GM12864 (cell line): ENCODE results near the gene HP1BP3.

ENCODE experiments used
- DNase-seq: peaks from one replicate; pipeline ENCODE4 v3.0.0-alpha.2; 2011; ENCODE audit warnings: low read depth
- H3K4me3 ChIP-seq: 2 replicates; pipeline ENCODE4 v1.5.1; 2011; ENCODE audit warnings: mild to moderate bottlenecking, low read depth, low read length, control low read depth
- TF ChIP-seq, protein P1 (sequence below): IDR thresholded peaks from 2 replicates; pipeline ENCODE4 v1.5.1; 2011; ENCODE audit warnings: low read depth, mild to moderate bottlenecking, moderate library complexity, low read length, control low read depth, inconsistent platforms; ENCODE audit errors: missing control alignments

Gene HP1BP3

DNA sequence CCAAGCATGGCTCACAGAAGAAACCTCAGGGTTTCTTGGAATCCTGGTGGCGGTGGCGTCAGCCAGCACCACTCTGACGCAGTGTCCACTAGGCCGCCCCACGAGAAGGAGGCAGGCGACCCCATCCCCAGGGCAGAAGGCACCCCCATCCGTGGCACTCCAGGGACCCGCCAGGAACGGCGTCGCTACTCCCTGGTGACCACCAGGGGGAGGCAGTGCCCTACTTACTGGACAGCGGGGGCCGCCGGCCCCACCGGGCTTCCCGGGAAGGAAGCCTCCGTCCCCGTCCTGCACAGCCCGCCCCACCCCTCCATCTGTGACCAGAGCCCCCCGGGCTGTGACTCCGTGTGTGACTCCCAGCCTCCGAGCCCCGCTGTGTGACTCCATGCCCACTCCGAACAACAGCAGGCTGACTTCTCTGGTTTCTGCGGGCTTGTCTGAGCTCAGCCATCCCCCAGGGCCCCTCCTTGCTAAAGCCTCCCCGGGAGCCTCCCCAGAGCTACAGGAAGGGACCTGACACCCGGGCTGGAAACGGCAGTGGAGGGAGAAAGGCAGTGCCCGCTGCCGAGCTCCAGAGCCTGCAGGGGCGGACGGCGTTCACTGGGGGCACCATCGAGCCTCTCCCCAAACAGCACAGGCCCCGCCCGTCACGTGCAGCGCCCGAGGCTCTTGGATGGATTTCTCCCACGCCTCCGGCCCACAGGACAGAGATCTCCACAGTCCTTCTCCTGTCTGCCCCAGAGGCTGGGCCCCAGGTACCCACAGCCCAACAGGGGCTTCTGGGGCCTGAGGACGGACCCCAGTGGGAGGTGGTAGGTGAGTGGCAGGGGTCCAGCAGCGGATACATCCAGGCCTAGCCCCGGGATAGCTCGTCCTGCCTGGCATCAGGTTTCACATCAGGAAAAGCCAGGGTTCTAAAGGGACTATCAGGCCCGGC is 90.4 kb downstream of the HP1BP3 start:
- H3K4me3 ChIP-seq = peak overlapping the region; percentile 49
- TF ChIP-seq, protein P1, sequence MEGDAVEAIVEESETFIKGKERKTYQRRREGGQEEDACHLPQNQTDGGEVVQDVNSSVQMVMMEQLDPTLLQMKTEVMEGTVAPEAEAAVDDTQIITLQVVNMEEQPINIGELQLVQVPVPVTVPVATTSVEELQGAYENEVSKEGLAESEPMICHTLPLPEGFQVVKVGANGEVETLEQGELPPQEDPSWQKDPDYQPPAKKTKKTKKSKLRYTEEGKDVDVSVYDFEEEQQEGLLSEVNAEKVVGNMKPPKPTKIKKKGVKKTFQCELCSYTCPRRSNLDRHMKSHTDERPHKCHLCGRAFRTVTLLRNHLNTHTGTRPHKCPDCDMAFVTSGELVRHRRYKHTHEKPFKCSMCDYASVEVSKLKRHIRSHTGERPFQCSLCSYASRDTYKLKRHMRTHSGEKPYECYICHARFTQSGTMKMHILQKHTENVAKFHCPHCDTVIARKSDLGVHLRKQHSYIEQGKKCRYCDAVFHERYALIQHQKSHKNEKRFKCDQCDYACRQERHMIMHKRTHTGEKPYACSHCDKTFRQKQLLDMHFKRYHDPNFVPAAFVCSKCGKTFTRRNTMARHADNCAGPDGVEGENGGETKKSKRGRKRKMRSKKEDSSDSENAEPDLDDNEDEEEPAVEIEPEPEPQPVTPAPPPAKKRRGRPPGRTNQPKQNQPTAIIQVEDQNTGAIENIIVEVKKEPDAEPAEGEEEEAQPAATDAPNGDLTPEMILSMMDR = peak; percentile 96
- DNase-seq = peak; percentile 16

DNA sequence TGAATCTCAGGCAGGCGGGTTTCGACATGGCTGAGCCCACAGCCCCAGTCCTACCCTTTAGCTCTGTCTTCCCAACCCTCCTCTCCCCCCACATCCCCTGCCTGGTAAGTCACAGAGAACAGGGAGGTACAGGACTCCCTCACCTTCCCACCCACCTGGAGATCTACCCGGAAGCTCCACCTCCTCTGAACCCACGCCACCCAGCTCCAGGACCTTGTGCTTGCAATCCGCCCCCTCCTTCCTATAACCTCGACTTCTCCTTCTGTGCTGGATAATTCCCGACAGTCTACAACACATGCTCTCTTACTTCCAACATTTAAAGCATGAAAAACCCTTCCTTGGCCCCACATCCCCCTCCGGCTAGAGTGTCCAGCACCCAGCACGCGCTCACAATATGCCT is 91.6 kb downstream of the HP1BP3 start:
- H3K4me3 ChIP-seq = no peak overlapping the region
- DNase-seq = no peak
- TF ChIP-seq, protein P1 = no peak

DNA sequence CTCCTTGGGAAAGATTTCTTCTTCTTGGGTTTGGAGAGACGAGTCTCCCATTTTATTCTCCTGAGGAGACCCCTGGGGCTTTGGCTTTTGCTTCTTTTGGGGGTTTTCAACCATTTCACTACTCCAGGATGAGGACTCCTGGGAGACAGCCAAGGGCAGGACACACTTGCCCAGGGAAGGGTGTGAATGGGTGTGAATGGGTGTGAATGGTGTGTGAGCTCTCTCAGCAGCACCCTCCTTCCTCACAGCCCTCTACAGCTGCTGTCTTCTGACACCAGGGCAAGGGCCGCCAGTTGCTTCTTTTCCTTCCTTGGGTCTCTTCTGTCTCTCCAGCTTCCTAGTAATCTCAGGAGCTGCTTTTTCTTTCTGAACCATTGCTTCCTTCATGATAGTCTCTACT is 93.5 kb downstream of the HP1BP3 start:
- no peak for DNase-seq
- TF ChIP-seq, protein P1 = no peak
- H3K4me3 ChIP-seq = no peak overlapping the region
